NCI-H526 (cell line): Measurements from ENCODE around the gene TPM2.

Experiments
- DNase-seq, 2 experiments: peaks; one replicate each; lab custom pipeline; 2025; lab: John Stamatoyannopoulos, UW

TPM2 gene

GRCh38 chr9:35689542-35690293, at the start of gene TPM2:
Gene TPM2 (minus strand): TSS chr9:35689925. CDS start chr9:35689817, 108 bp downstream.
- DNase-seq = no peak

DNA sequence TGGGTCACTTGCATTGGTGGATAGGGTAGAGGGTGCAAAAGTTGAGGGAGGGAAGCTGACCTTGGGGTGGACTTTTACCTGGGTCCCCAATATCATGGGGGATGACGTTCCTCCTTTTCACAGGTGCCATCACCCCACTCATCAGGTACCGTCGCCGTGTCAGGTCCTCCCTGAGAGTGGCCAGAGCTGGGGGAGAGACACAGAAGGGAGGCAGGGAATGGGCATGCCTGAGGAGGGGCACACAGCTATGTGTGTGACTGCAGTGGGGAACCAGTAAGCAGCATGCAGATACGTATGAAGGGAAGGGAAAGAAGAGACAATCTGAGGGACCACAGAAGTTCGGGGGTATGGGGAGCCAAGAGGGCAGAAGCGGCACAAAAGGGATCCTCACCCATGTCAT, 49.2 kb upstream of the TPM2 start:
- no peak for DNase-seq

DNA sequence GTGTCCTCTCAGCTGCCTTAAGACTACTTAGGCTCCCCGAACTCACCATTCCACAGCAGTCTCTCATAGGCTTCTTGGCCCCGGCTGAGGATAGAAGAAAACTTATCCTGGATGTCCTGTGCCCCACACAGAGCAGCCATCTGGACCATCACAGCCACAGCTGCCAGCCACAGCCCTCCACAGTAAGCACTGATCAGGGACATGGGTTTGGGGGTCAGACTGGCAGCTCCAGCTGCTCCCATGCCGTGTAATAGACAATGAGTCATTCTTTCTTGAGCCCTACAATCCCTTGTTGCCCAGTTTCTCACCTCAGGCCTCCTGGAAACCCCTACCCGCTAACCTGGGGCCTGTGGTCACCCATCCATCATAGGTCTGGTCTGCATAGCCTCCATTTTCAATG, 48.5 kb upstream of the TPM2 start:
- no peak for DNase-seq

DNA sequence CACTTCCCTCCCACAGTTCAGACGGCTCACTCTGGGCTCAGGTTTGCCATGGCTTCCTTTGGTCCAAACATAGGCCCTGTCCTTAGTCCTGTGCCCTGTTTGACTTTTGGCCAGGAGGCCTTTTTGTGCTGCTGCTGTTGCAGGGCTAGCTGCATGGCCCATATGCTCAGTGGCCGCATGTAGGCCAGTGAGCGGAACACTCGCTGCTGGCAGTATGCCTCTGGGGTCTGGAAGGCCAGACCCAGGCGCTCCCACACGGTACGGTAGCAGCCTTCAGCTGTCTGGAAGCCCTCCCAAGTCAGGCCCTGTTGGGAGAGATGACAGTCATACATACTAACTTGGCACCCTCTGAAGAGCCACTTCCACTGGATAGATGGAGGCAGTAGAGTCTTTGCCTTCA, 47.4 kb upstream of the TPM2 start:
- DNase-seq = no peak

GRCh38 chr9:35736201-35736633, 46.5 kb upstream of the TPM2 start:
- peak; percentile 57 to 70 for DNase-seq

DNA sequence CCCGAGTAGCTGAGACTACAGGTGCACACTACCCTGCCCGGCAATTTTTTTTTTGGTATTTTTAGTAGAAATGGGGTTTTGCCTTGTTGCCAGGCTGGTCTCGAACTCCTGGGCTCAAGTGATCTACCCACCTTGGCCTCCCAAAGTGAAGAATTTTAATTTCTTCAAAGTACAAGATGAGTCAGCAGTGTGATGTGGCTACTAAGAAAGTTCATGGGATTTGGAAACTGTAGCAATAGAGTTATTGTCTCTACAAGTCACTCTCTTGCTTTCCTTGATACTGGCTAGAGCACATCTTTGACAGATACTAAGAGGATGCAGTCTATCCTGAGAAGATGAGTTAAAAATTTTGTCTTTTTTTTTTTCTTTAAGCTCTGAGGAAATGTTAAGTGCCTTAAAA, 44.4 kb upstream of the TPM2 start:
- DNase-seq = no peak

- DNase-seq = peak; percentile 59 to 70
Observed at GRCh38 chr9:35732800-35733541, 43.2 kb upstream of the TPM2 start.

- DNase-seq = peak; percentile 97 to 99
Observed at GRCh38 chr9:35732185-35732799, 42.6 kb upstream of the TPM2 start, which contains the start of the genes CREB3 and TLN1. Gene CREB3 (plus strand): TSS chr9:35732666. CDS start chr9:35732773, 107 bp downstream. Gene TLN1 (minus strand): TSS chr9:35732195. CDS start chr9:35725694, 6,501 bp downstream.

- peak in 1 of 2 experiments; percentile 62 for DNase-seq
Observed at GRCh38 chr9:35731415-35732184, 41.9 kb upstream of the TPM2 start.

DNA sequence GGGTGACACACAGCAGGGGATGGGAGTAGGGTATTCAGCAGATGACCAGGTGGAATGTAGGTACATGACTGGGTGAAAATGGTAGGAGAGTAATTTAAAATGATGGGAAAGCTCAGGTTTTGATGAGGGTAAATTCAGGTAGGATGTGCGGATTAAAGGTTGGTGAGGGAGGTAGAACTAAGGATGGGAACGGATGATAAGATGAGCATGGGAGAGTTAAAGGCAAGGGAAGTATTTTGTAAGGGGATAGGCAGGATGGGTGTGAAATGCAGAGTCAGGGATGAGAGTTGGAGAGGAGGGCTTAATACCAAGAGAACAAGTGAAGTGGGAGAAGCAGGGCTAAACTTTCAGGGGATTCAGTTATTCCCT, 40.7 kb upstream of the TPM2 start:
- no peak for DNase-seq

GRCh38 chr9:35729700-35730485, 40.2 kb upstream of the TPM2 start:
- DNase-seq = peak; percentile 39 to 62

- DNase-seq = no peak
Observed at GRCh38 chr9:35729101-35729500, 39.4 kb upstream of the TPM2 start.

DNA sequence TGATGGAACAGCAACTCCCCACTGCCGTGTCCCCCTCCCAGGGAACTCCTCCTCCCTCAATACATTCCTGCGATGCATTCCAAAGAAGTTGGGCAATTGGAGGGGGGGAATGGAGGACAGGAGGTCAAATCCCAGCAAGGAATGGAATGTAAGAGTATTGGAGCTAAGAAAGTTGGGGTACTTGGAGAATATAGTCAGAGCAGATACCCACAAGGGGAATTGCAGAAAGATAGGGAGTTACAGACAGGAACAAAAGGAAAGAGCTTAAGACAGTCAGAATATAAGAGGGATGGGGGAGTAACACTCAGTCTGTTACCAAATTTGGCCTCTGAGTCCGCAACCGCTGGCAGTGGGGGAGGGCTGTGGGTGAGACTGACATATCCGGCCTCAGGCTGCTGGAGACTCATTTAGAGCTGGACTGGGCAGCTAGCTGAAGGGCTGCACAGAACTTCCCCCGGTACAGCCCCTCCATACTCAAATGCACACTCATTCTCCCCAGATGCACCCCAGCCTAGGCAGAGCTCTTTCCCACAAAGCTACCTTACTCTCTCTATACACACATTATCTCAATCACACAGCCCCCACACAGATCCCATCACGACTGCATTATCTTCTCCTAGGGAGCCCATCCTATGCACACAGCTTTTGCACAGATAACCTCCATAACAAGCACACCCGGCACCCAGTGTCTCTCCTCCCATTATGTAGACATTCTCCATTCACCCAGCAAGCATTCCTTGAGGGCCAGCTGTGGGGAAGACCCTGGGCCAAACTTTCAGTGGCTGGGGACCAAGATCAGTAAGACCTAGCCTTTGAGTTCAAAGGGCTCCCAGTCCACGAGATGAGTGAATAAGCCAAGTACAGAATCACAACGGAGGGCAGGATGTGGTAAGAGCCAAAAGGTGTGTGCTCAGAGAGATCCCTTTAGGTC, 38.6 kb upstream of the TPM2 start:
- DNase-seq = no peak

DNA sequence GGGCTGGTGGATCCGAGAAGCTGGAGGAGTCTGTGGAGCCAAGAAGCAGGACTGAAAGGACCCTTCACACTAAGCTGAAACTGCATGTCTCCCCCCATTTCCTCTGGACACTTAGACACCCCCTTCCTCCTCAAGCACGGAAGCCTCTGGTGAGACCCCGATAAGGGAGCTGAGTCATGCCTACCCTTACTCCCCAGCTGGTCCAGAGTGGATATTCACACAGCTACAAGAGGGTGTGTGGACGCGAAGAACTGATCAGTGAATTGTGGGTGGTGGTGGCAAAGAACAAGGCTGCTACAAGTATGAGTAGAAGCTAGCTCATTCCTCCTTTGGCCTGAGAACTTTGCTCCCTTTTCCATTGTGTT, 37.9 kb upstream of the TPM2 start:
- DNase-seq = no peak

GRCh38 chr9:35726931-35727330, 37.2 kb upstream of the TPM2 start:
- DNase-seq = peak in 1 of 2 experiments; percentile 16

DNA sequence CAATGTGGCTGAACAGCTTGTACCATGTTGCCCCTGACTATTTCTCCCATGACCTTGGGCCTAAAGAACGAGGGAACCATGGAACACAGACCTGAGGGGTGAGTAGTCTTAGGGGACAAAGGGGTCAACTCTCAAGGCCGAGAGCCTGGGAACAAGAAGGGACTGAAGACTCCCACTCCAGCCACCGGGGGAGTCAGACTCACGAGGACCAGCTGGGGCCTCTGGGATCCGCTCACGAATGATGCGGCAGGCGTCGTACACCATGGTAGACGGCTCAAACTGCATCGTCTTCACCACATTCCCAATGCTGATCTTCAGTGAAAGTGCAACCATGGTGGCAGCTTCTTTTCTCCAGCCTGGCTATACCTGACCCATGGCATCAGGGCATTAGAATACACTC, 35.6 kb upstream of the TPM2 start:
- DNase-seq = no peak

- no peak for DNase-seq
Observed at GRCh38 chr9:35723908-35724307, 34.2 kb upstream of the TPM2 start.

- no peak for DNase-seq
Observed at GRCh38 chr9:35723426-35723825, 33.7 kb upstream of the TPM2 start.

GRCh38 chr9:35719546-35719945, 29.8 kb upstream of the TPM2 start:
- DNase-seq = no peak
